Lung (tissue), 12 donors: ENCODE data around the gene SHH. TPM values are rescaled to one million over a fixed set of nuclear protein-coding genes. Genes with fewer than 3 reads are reported as not detected.

Experiments used
- ATAC-seq: fragments of 200-7000 bp; cut with Tn5 transposase; one replicate; pipeline ENCODE4 v1.9.1; 2020; ENCODE audit warnings: moderate number of reproducible peaks; ENCODE audit not compliant: insufficient read depth, low FRiP score
- DNase-seq, 3 donors: peaks; one replicate each; pipeline ENCODE4 v3.0.0-alpha.2; 2013 to 2017
- H3K27ac ChIP-seq, 2 donors: one replicate each; pipeline ENCODE4 v1.5.1; 2013; ENCODE audit warnings: mild to moderate bottlenecking in 2 of 2, moderate library complexity in 2 of 2, control low read depth in 1 of 2, inconsistent platforms in 1 of 2, low read depth in 1 of 2, low read length in 1 of 2
- H3K27me3 ChIP-seq, 3 donors: one replicate each; pipeline ENCODE4 v1.5.1; 2013; ENCODE audit warnings: low read length in 2 of 3; ENCODE audit not compliant: control insufficient read depth in 3 of 3, insufficient read depth in 3 of 3
- H3K36me3 ChIP-seq, 4 donors: one replicate each; pipeline ENCODE4 v1.5.1; 2013; ENCODE audit warnings: low read length in 4 of 4, mild to moderate bottlenecking in 1 of 4, moderate library complexity in 1 of 4; ENCODE audit not compliant: control insufficient read depth in 4 of 4, insufficient read depth in 4 of 4
- H3K4me1 ChIP-seq, 5 donors: one replicate each; pipeline ENCODE4 v1.5.1; 2013; ENCODE audit warnings: low read length in 5 of 5, mild to moderate bottlenecking in 2 of 5, moderate library complexity in 1 of 5; ENCODE audit not compliant: control insufficient read depth in 5 of 5, insufficient read depth in 5 of 5
- H3K4me3 ChIP-seq: one replicate; pipeline ENCODE4 v1.5.1; 2013; ENCODE audit warnings: mild to moderate bottlenecking, control low read depth, moderate library complexity
- H3K9ac ChIP-seq, 2 donors: one replicate each; pipeline ENCODE4 v1.5.1; 2013; ENCODE audit warnings: low read length in 2 of 2, control low read depth in 1 of 2; ENCODE audit not compliant: insufficient read depth in 1 of 2
- H3K9me3 ChIP-seq, 4 donors: one replicate each; pipeline ENCODE4 v1.5.1; 2013; ENCODE audit warnings: low read length in 3 of 4, mild to moderate bottlenecking in 1 of 4, moderate library complexity in 1 of 4; ENCODE audit not compliant: control insufficient read depth in 4 of 4, insufficient read depth in 3 of 4
- WGBS, 2 donors: extraction: QIAGEN DNeasy Blood & Tissue Kit; methylation state at CpG; one replicate each; pipeline ENCODE4 v1.1.7; 2013; 5-methylcytosine and 5-hydroxymethylcytosine counted together
- polyA plus RNA-seq, 2 donors: library from polyadenylated mRNA; stranded (reverse); fragments of 200-250 nt; gene quantifications; one replicate each; pipeline ENCODE4 v1.2.1, GENCODE V29; 2013
- total RNA-seq, 2 donors: library from RNA; depleted of rRNA in 1 of 2; stranded (reverse); fragments of >200 nt in 1 of 2; gene quantifications; one replicate each; pipeline ENCODE4 v1.2.1, GENCODE V29; 2014 to 2021
- TF ChIP-seq, protein P1 (sequence below): IDR thresholded peaks from 2 replicates; pipeline ENCODE4 v1.5.1; 2012; ENCODE audit warnings: mild to moderate bottlenecking; ENCODE audit errors: control extremely low read depth, extremely low read depth
- donor health status: control.
- donor health status: control.
- donor health status: Bipolar disorder and iron deficiency.
- donor health status: healthy.
- donor health status: DM: yes; HTN: yes; CAD: no.

Gene SHH
- total and polyA plus RNA-seq, 4 donors = 1.5 to 9.3 (median 4.4) TPM

DNA sequence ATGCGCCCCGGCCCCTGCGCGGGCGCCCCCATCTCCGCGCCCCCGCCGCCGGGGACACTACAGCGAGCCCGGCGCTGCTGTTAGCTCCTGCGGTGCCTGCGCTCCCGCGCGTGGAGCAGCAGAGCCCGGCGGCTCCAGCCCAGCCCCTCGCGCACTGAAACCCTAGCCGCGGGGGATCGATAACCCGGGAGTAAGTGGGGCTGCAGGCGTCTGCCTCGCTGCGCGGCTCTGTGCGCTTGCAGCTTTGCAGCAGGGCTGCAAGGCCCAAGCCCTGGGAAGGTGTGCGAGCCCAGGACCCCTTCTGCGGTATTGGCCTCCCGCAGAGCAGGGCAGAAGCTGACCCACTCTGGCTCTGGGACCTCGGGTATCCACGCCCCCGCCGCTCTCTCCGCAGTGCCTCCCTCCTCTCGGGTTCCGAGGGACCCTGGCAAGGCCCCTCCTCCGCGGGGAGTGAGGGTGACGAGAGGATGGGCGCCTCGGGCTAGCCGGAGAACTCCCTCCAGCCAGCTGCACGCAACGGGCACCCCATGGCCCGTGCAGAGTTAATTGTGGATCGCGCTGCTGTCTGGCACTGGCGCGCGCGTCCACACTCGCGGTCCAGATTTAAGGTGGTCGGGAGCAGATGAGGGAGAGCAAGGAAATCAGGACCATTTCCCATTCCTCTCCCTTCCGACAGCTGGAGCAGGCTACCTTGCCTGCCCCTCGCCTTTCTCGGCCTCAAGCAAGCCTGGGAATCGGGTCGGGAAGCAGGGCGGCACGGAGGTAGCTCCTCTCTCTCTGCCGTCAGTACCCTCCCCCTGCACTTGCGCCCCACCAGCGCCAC is 2.1 kb downstream of the SHH start:
- WGBS, 2 donors = 2 to 4% methylated on average over 56 to 69 of the region's 69 CpGs
- Histone ChIP-seq H3K27ac (peak overlapping the region in 1 of 2 donors; percentile 91), H3K9me3 (no peaks in the 10 kb centered on the region), H3K9ac (no peak overlapping the region), H3K27me3 (peaks cover 8 to 76% (median 60%) of the 10 kb centered on the region in 3 donors), H3K36me3 (no peaks in the 10 kb centered on the region), H3K4me1 (peaks cover 0 to 41% (median 3%) of the 10 kb centered on the region in 5 donors), H3K4me3 (peak overlapping the region; percentile 34)
- TF ChIP-seq, protein P1, sequence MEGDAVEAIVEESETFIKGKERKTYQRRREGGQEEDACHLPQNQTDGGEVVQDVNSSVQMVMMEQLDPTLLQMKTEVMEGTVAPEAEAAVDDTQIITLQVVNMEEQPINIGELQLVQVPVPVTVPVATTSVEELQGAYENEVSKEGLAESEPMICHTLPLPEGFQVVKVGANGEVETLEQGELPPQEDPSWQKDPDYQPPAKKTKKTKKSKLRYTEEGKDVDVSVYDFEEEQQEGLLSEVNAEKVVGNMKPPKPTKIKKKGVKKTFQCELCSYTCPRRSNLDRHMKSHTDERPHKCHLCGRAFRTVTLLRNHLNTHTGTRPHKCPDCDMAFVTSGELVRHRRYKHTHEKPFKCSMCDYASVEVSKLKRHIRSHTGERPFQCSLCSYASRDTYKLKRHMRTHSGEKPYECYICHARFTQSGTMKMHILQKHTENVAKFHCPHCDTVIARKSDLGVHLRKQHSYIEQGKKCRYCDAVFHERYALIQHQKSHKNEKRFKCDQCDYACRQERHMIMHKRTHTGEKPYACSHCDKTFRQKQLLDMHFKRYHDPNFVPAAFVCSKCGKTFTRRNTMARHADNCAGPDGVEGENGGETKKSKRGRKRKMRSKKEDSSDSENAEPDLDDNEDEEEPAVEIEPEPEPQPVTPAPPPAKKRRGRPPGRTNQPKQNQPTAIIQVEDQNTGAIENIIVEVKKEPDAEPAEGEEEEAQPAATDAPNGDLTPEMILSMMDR = no peak
- no peak for ATAC-seq
- no peak for DNase-seq

DNA sequence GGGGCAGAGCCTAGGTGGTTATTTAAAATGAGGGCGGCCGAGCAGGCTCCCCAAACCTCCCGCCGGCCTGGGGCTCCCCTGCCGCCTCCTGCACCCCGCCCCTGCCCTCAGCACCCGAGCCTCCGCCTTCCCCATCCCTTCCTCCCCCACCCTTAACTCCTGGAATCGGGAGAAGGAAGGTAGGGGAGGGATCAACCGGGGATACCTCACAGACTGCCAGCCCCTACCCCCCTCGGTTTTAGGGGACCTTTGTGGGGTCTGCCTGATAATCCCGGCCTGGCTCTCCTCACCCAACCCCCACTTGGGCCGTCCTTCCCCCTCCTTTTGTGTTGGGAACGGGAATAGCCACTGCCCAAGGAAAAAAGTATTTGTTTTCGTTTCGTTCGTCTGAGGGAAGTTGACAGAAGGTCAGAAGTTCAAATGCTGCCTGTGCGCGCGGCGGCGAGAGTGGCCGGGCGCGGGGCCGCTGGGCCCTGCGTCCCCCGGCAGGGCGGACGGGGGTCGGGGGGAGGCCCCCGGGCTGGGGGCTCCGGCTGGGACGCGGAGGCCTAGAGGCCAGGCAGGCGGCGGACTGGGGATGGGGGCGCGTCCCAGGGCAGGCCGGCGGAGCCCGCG is 2.8 kb downstream of the SHH start:
- H3K27me3 ChIP-seq = peaks cover 1 to 74% (median 58%) of the 10 kb centered on the region in 3 donors
- peaks cover 0 to 41% (median 3%) of the 10 kb centered on the region in 5 donors for H3K4me1 ChIP-seq
- H3K4me3 ChIP-seq = peak overlapping the region; percentile 37
- WGBS, 2 donors = 1 to 2% methylated on average over 31 to 43 of the region's 43 CpGs
- H3K9me3 ChIP-seq = no peaks in the 10 kb centered on the region
- DNase-seq (no peak), ATAC-seq (no peak)
- TF ChIP-seq, protein P1 = no peak
- H3K27ac ChIP-seq = peak overlapping the region in 1 of 2 donors; percentile 91
- H3K9ac ChIP-seq = no peak overlapping the region
- no peaks in the 10 kb centered on the region for H3K36me3 ChIP-seq

DNA sequence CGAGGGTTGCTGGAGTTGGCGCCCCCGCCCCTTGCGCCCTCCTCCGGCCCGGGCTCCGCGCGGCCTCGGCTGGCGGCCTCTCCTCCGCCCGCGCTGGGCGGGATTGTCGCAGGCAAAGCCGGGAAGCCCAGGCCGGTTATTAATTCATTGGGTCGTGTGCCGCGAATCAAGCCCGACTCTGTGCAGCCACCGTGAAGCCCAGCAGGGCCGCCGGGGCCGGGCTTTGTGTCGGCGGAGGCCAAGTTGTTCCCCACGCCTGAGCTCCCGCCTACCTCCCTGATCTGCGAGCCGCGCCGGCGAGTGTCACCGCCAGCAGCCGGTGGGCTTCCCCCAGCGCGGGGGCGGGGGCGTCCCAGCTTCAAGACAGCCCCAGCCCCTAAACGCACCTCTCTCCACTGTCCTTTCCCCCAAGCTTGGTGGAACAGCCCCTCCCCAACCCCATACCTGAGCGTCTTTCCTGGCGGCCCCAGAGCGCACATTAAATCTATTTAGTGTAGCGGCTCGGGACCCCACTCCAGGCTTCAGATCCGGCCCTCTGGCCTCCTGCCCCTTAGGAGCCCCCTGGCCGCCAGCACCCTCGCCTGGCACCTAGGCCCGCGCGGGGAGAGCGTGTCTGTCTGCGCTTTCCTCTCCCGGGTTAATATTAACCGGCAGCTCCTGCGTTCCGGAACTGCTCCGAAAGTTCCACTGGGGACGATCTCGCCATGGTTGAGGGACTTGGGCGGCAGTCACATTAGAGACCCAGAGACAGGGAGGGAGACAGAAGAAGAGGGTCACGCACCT is 3.5 kb downstream of the SHH start:
- peak overlapping the region; percentile 37 for H3K4me3 ChIP-seq
- TF ChIP-seq, protein P1 = no peak
- no peaks in the 10 kb centered on the region for H3K9me3 ChIP-seq
- WGBS, 2 donors = 1% methylated on average over 62 to 64 of the region's 64 CpGs
- no peak overlapping the region for H3K9ac ChIP-seq
- no peak for ATAC-seq
- H3K4me1 ChIP-seq = peaks cover 0 to 41% (median 4%) of the 10 kb centered on the region in 5 donors
- DNase-seq = peak in 1 of 3 donors; percentile 19
- no peaks in the 10 kb centered on the region for H3K36me3 ChIP-seq
- peak overlapping the region in 1 of 2 donors; percentile 91 for H3K27ac ChIP-seq
- H3K27me3 ChIP-seq = peaks cover 0 to 71% (median 54%) of the 10 kb centered on the region in 3 donors
